Stimulated activated CD4-positive, alpha-beta T cell treated with anti-CD3 and anti-CD28 coated beads, Interleukin-12 subunit alpha, Interleukin-12 subunit beta, amount 100 ng/mL, for 4 hours (primary cell): ENCODE measurements around the gene XYLB.
"Not testable (repeated sequence)": the region's sequence is repeated elsewhere in the genome, so short reads cannot be mapped to it uniquely, and the experiment has no call there.

Experiments
- DNase-seq: peaks from one replicate; pipeline ENCODE4 v3.0.0-alpha.2; 2020

Gene XYLB

GRCh38 chr3:38401246-38401962 is 54.8 kb downstream of the XYLB start:
- no peak for DNase-seq

DNA sequence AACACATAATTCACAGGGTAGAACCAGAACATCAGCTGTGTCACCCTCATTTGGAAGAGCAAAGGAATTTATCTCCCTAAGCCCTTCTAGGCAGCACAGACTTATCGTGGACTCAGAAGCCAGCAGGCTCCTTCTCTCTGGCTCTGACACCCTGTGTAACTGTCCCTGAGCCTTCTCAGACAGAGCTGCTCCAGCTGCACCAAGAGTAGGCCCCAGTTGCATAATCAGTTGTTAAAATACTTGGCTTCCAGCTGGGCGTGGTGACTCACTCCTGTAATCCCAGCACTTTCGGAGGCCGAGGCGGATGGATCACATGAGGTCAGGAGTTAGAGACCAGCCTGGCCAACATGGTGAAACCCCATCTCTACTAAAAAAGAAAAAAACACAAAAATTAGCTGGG is 57.7 kb downstream of the XYLB start:
- DNase-seq = no peak

DNA sequence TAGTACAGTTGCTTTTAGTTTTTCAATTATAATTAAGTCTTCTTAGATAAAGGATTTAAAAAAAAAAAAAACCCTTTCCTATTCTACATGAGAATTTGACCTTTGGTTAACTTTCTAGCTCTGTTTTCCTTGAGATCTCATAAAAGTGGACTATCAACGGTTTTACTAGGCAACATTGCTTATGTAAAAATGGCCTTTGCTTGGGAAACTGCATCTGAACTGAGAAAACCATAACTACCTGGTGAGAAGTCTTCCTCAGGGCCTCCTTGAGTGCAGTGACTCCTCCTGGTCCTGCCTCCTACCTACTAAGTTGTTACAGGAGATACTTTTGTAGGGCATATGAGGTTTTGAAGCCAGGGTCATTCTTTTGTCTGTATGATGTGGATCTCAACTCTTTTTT is 65.0 kb downstream of the XYLB start:
- DNase-seq = no peak

GRCh38 chr3:38420758-38421157 is 74.2 kb downstream of the XYLB start:
- DNase-seq = not testable (repeated sequence)

GRCh38 chr3:38421679-38422336 is 75.2 kb downstream of the XYLB start:
- no peak for DNase-seq

- not testable (repeated sequence) for DNase-seq
These were observed 80.3 kb downstream of the XYLB start for GRCh38 chr3:38426798-38427426.

DNA sequence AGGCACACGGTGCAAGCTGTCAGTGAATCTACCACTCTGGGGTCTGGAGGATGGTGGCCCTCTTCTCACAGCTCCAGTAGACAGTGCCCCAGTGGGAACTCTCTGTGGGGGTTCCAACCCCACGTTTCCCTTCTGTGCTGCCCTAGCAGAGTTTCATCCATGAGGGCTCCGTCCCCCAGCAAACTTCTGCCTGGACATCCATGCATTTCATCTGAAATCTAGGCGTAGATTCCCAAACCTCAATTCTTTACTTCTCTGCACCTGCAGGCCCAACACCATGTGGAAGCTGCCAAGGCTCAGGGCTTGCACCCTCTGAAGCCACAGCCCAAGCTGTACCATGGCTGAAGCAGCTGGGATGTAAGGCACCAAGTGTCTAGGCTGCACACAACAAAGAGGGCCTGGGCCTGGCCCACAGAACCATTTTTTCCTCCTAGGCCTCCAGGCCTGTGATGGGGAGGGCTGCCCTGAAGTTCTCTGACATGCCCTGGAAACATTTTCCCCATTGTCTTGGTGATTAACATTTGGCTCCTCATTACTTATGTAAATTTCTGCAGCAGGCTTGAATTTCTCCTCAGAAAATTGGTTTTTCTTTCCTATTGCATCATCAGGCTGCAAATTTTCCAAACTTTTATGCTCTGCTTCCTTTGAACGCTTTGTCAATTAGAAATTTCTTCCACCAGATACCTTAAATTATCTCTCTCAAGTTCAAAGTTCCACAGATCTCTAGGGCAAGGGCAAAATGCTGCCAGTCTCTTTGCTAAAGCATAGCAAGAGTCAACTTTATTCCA is 86.5 kb downstream of the XYLB start:
- not testable (repeated sequence) for DNase-seq

- not testable (repeated sequence) for DNase-seq
These were observed 87.1 kb downstream of the XYLB start for GRCh38 chr3:38433661-38434060.

GRCh38 chr3:38438436-38439069 is 92.0 kb downstream of the XYLB start:
- DNase-seq = not testable (repeated sequence)

DNA sequence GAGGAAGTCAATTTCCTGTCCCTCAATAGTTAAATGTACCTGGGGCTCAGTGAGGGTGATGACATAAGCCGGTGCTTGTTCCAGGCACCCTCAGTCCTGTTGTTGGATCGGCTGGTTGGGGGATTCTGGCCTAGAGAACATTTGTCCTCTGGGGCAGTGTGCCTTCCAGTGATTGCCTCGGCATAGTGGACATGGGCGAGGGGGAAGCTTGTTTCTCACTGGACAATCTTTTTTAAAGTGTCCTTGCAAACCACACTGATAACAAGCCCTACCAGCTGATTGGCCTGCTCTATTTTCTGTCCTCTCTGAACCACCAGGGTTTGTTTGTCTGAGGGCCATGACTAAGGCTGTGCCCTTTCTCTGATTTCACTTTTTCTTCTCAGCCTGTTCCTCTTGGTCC is 96.6 kb downstream of the XYLB start:
- DNase-seq = not testable (repeated sequence)

- no peak for DNase-seq
These were observed 99.6 kb downstream of the XYLB start for GRCh38 chr3:38446085-38446686.

DNA sequence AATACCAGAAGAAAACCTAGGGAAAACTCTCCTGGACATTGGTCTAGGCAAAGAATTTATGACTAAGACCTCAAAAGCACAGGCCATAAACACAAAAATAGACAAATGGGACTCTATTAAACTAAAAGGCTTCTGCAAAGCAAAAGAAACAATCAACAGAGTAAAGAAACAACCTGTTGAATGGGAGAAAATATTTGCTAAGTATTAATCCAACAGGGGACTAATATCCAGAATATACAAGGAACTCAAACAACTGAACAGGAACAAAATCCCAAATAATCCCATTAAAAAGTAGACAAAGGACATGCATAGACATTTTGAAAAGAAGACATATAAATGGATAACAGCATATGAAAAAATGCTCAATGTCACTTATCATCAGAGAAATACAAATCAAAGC is 100.2 kb downstream of the XYLB start:
- no peak for DNase-seq

- no peak for DNase-seq
These were observed 104.3 kb downstream of the XYLB start for GRCh38 chr3:38450853-38451252.

DNA sequence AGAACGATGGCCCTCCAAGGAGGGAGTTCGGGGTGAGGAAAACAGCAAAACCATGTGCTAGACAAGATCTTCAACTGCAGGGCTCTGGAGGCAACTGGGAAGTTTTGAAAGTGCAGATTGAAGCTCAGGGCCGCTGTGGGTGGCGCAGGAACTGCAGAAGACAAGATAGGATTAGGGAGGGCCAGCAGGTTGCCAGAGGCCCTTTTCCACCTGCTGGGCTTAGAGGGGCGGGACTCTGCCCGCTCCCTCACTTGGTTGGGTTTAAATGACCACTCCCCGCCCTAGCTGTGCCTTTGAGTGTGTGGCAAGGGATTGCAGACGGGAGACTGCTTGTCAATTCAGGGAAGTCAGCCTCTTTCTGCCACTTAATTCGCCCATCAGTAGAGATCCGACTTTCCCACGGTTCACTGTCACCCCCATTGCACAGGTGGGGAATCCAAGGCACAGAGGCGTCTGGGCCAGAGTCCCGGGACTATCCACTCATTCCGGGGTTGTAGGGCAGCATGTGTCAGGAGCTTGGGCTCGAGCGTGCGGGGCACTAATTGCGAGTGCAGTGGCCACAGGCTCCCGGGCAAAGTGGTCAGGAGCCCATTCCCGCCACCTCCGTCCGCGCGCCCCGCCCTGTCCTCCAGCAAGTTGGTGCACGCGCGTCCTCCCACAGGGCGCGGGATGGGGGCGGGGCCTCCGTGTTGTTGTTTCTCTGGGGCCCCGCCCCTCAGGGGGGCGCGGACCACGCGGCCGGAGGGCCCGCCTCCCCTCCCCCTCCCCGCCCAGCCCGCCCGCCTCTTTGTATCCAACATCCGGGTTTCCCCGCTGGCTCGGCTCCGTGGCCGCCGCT is 106.7 kb downstream of the XYLB start, which contains the start of gene ACVR2B:
TSS of gene ACVR2B (plus strand) at position 816 of the 838 bp plus-strand sequence. CDS start 433 bp downstream, outside the sequence.
- DNase-seq = peak; percentile 72

DNA sequence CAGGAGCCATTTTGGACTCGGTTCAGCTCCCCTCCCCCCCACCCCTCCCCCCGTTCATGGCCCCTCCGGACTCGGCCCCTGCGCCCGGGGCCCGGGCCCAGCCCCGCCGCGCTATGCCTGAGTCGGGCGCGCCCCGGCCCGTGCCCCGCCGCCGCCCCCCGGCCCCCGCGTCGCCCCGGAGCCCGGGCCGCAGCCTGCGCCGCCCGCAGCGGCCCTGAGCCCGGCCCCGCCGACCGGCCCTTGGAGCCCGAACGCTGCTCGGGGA is 107.3 kb downstream of the XYLB start:
- DNase-seq = no peak

DNA sequence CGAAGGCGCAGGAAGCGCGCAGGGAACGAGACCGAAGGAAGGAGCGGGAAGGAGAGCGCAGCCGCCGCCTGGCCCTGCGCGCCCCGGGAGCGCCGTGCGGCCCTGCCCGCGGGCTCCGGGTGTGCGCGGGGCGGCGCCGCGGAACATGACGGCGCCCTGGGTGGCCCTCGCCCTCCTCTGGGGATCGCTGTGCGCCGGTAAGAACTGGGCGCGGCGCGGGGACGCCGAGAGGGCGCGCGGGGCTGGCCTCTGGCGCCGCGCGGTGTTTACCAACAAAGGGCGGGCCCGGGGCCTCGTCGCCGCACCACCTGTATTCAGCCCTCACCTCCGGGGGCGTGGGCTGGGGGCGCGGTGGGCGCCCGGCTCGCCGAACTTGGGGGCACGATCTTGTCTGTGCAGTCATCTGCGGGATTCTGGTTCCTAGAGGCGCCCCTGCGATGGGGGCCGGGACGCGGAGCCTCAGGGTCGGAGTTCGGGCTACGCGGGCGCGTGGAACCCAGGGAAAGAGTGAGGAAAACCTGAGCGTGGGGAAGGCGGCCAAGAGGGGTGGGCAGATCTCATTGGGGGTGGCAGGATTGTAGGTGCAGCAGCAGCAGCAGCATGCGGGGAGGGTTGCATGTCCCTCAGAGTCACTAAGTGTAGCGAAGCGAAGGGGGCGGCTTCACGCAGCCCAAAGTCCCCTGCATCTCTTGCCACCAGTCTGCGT is 107.7 kb downstream of the XYLB start:
- DNase-seq = peak; percentile 23

DNA sequence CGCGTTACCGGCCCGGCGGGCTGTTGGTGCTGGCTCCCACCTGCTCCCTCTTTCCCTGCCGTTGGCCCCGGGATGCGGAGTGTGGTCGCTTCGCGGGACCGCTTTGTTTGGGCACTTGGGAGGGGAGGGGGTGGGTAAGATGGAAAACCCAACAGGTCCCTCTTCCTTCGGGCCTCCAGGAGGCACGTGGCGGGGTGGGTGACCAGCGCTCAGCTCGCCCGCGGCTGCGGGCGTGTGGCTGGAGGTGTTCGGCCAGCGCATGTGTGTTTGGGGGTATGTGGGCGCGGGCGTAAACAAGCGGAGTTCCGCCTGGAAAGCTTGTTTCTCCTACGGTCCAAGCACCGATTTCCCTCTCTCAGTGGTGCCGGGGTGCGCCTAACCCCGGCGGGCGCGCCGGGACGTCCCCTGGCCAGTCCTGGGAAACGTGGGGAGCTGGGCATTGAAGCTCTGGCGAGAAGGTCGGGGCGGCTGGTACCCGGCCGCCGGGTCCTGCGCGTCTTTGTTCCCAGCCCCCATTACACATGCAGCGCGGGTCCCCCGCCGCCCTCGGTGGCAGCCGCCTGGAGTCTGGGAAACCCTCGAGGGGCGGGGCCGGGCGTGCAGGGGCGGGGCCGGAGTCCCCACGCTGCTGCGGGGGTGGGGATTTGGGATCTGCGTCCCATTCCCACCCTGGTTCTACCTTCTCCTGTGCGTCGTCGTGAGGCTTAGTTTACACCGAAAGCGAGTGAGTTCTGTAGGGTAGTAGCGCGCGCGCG is 108.5 kb downstream of the XYLB start:
- peak; percentile 37 for DNase-seq

GRCh38 chr3:38455639-38456430 is 109.2 kb downstream of the XYLB start:
- DNase-seq = no peak
